GM18951 (cell line): Measurements from ENCODE around the gene NR4A1.

ENCODE experiments used
- POLR2A ChIP-seq: IDR thresholded peaks from 4 replicates; pipeline ENCODE4 v1.6.1; 2011; ENCODE audit warnings: mild to moderate bottlenecking; ENCODE audit not compliant: insufficient read length, insufficient read depth; ENCODE audit errors: extremely low read depth
- in situ Hi-C: fragments of 300-500 bp; cut with MboI; formaldehyde crosslinking; loops from one replicate; pipeline ENCODE4 v1.12.0; 2022; ENCODE audit warnings: low sequenced_read_pairs, mixed read lengths, inconsistent platforms; ENCODE audit not compliant: unreplicated experiment

Gene NR4A1

DNA sequence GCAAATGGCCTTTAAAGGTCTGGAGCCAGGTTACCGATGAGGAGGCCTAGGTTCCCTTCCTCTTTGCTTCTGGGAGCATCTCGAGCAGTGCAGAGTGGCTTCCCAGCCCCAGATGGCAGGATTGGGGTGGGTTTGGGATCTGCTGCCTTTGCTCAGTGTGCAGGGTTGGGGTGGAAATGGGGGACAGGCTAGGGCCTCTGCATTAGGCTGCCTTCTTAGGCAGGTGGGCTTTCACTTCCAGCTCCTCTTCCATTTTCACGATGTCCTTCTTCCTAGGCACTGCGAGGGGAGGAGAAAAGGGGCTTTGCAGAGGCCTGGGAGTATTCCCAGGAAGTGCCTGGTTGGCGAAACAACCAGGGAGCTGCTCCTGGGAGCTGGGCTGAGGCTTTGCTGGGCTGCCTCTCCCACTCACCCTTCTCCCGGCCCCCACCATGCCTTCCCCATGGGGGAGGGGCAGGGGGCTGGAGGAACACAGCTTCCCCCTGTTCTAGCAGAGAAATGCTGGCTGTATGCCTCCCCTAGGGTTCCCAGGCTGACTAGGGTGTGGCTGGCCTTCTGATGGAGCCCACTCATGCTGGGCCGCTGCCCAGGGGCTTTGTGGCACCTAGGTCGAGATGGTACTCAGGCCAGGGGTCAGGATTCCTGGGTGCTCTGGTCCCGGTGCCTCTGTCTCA is 2.4 kb downstream of the NR4A1 start:
- TF ChIP-seq POLR2A: no peak
- in situ Hi-C loops: no loop called here

DNA sequence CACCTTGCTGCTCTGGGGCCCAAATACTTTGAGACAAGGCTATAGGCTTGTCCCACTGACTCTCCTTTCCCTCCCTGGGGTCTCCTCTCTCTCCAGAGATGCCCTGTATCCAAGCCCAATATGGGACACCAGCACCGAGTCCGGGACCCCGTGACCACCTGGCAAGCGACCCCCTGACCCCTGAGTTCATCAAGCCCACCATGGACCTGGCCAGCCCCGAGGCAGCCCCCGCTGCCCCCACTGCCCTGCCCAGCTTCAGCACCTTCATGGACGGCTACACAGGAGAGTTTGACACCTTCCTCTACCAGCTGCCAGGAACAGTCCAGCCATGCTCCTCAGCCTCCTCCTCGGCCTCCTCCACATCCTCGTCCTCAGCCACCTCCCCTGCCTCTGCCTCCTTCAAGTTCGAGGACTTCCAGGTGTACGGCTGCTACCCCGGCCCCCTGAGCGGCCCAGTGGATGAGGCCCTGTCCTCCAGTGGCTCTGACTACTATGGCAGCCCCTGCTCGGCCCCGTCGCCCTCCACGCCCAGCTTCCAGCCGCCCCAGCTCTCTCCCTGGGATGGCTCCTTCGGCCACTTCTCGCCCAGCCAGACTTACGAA is 3.1 kb downstream of the NR4A1 start:
- in situ Hi-C loops: no loop called here
- TF ChIP-seq POLR2A: no peak

DNA sequence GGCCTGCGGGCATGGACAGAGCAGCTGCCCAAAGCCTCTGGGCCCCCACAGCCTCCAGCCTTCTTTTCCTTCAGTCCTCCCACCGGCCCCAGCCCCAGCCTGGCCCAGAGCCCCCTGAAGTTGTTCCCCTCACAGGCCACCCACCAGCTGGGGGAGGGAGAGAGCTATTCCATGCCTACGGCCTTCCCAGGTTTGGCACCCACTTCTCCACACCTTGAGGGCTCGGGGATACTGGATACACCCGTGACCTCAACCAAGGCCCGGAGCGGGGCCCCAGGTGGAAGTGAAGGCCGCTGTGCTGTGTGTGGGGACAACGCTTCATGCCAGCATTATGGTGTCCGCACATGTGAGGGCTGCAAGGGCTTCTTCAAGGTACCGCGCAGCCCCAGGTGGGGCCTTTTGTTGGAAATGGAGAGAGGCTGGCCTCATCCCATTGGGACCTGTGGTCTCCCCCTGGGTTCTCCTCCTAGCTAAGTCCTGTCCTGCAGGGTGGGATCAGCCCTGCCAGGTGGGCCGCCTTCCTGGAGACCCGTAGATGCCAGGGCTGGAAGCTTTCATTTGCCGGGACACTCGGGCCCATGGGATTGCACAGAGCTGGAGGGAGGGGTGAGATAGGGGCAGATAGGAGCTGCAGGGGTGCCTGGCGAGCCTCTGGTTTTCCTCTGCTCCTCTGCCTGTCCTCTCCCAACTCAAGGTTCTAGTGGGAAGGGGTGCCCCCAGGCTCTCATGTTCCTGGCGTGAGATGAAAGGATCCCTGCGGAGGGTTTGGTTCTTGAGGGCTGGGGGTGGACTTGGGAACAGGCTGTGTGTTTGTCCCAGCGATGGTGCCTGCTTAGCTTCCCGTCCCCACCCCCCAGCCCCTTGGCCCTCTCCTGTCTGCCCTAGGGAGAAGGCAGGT is 3.8 kb downstream of the NR4A1 start:
- in situ Hi-C loops: no loop called here
- no peak for TF ChIP-seq POLR2A

DNA sequence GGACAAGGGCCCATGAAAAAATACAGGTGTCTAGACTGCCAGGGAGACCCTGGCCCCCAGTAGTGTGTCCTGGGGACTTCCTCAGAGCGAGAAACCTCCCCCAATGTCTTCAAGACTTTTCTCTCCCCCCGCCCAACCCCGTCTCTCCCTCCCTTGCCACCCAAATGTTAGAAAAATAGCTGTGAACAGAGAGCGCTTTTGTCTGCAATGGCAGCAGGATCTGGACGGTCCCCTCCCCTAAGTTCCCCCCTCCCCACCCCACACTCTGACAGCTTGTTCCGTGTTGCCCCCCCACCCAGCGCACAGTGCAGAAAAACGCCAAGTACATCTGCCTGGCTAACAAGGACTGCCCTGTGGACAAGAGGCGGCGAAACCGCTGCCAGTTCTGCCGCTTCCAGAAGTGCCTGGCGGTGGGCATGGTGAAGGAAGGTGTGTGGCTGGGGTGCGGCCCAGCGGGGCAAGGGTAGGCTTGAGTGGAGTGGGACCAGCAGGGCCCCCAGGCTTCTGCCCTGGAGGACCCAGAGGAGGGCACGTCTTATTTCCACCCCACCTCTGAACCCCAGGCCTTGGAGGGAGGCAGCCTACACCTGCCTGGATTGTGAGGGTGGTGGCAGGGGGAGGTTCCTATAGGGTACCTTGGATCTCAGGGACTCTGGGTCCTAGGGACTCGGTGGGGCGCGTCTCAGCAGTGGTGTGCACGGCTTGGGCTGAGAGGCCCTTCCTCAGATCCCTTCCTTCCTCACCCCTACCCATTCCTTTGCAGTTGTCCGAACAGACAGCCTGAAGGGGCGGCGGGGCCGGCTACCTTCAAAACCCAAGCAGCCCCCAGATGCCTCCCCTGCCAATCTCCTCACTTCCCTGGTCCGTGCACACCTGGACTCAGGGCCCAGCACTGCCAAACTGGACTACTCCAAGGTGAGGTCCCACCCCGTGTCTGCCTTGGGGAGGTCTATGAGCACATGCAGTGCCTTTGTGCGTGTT is 4.8 kb downstream of the NR4A1 start:
- TF ChIP-seq POLR2A: no peak
- in situ Hi-C loops: no loop called here

DNA sequence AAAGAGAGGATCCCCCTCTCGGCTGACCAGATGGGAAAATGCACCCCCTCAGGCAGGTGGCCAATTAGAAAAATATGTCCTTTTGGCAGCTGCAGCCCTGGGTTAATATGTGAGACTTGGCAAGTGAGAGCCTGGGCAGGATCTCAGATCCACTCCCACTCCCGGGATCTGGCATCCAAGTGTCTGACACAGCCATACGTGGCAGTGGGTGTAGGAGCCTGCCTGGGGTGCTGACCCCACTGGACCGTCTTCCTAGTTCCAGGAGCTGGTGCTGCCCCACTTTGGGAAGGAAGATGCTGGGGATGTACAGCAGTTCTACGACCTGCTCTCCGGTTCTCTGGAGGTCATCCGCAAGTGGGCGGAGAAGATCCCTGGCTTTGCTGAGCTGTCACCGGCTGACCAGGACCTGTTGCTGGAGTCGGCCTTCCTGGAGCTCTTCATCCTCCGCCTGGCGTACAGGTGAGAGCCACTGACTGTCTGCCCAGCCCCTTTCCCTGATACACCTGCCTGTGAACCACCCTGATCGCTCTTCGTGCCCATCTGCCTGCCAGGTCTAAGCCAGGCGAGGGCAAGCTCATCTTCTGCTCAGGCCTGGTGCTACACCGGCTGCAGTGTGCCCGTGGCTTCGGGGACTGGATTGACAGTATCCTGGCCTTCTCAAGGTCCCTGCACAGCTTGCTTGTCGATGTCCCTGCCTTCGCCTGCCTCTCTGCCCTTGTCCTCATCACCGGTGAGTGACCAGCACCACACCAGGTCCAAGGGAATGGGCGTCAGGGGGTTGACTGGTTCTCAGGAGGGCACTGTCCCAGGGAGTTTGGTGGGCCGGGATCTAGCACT is 5.8 kb downstream of the NR4A1 start:
- in situ Hi-C loops: no loop called here
- TF ChIP-seq POLR2A: no peak

DNA sequence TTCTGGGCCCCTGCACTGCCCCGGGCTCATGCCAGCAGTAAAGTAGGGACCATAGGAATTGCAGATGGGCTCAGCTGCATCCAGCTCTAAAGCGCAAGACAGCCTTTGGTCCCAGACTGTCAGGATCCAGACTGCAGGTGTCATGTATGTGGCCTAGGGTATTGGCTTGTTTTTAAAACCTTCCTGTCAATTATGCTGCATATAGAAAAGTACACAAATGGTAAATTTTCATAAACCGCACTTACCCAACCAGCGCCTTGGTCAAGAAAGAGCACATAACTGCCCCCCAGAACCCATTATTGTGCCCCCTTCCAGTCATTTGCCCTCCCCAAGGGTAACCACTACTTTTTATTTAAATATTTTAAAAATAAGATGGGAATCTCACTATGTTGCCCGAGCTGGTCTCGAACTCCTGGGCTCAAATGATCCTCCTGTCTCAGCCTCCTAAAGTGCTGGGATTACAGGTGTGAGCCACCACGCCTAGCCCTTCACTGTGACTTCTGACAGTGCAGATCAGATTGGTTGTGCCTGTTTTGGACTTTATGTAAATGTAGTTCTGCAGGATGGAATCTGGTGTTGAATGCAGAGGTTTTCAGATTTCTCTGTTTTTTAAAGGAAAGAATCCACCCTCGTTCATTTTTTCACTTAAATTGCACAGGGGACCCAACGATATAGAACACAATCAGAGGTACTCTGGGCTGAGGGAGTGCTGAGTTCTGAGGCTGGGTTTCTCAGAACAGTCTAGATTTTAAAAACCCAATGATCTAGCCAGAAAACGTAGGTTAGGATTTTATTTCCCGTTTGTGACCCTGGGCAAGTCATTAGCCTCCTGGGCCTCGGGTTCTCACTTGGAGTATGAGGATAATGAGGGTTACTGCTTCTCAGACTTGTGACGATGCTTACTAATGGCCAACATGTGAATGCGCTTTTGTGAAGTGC is 6.7 kb downstream of the NR4A1 start:
- in situ Hi-C loops: no loop called here
- TF ChIP-seq POLR2A: no peak

DNA sequence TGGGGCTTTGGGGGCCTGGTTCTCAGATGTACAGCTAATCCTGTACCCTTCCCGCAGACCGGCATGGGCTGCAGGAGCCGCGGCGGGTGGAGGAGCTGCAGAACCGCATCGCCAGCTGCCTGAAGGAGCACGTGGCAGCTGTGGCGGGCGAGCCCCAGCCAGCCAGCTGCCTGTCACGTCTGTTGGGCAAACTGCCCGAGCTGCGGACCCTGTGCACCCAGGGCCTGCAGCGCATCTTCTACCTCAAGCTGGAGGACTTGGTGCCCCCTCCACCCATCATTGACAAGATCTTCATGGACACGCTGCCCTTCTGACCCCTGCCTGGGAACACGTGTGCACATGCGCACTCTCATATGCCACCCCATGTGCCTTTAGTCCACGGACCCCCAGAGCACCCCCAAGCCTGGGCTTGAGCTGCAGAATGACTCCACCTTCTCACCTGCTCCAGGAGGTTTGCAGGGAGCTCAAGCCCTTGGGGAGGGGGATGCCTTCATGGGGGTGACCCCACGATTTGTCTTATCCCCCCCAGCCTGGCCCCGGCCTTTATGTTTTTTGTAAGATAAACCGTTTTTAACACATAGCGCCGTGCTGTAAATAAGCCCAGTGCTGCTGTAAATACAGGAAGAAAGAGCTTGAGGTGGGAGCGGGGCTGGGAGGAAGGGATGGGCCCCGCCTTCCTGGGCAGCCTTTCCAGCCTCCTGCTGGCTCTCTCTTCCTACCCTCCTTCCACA is 7.6 kb downstream of the NR4A1 start:
- in situ Hi-C loops: no loop called here
- TF ChIP-seq POLR2A: no peak

DNA sequence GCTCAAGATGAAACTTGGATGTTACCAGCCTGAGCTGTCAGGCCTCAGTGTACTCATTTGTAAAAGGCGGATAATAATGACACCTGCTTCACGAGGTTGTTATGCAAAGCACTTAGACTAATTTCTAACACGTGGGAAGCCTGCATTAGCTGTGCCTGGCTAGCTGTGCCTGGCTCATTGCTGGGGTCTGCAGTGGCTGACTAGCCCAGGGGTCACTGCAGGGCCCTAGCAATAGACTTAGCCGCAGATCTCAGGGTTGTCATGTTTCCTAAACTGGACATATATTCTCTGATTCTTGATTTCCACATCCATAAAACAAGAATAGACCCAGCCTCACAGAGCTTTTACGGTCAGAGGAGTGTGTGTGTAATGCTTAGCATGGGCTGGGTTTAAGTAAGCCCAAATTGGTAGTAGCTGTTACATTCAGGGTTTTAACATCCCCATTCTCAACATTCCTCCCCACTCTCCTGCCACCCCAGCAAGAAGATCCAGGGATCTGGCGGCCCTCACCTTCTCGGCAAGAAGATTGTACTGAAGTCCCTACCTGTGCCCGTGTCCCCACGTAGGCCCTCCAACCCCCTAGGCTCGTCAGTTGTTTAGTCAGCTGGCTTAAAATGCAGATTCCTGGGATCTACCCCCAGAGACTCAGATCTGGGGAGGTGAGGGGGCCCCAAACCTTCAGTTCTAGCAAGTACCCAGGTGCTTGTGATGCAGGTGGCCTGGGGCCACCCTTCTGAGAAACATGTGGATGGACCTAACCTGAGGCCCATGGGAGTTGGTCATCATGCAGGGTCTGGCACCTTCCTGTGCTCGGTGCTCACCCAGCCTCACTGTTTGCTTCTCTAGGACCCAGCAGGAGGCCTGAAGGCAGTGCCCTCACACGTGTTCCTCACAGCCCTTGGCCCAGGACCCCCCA is 8.6 kb downstream of the NR4A1 start:
- in situ Hi-C loops: no loop called here
- TF ChIP-seq POLR2A: no peak

DNA sequence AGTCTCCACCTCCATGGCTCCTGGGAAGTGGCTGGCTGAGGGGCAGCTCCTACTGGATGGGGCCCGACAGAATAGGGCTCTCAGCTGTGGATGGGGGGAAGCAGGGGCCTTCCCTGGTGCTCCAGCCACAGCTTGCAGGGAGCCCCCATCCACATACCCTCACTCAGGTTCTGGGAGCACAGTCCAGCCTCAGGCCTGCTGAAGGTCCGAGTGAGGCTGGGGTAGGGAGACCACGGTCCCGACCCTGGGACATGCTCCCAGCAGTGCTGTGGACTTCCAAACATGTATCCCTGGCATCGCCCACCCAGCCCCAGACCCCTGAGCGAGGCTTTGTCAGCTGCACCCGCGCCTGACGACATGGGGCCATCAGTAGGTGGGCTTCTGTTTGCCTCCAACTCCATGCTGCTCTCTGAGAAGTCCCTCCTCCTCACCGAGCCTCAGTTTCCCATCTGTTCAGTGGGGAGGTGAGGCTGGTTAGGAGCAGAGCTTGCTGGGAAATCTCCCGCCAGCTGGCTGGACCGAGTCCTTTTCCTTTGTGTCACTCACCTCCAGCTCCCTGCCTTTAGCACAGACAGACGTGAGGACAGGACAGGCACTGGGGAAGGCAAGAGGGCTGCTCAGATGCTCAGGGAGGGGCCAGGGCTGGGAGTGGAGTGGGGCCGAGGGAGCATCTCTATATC is 9.4 kb downstream of the NR4A1 start:
- in situ Hi-C loops: no loop called here
- no peak for TF ChIP-seq POLR2A
